GM18502 (cell line): ENCODE measurements around the gene TFR2.
A peak's percentile ranks its signal among the peaks of the same experiment; 100 is the strongest.

Experiments used
- ATAC-seq: cut with Tn5 transposase; IDR thresholded peaks from one replicate; pipeline ENCODE4 v1.9.1; 2021; ENCODE audit warnings: mild to moderate bottlenecking; ENCODE audit not compliant: unreplicated experiment, poor library complexity

The TFR2 gene

DNA sequence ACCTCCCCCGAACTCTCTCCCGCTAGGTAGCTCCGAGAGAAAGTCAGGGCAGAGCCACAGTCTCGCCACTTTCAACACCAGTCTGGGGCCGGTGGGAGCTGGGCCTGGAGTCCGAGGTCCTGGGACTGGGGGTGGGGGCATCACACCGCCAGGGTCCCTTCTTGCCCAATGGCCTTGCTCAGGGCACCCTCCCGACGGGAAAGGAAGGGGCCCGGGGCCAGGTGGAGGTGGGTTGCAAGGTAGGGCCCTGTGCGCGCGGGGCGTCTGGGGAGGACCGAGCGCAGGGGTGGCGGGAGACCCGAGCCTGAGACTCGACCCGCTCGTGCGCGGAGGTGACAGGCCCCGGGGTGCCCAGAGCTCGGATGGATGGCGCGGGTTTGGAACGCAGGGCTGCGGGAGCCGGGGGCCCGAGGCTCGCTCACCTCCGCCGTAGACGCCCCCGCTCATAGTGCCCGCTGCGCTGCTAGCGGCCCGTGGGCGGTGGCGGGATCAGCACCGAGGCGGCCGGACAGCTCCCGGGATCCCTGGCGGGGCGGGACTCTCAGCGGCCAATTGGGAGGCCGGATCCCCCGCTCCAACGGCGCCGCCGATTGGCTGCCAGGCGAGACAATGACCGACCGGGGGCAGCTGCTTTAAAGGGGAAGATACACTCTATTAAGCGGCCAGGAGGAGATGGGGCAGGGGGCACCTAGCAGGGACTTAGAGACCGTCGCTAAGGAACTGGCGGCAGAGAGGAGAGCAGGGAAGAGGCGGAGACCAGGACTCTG is 14.7 kb upstream of the TFR2 start, which contains the start of gene ACTL6B:
Gene ACTL6B (minus strand): TSS at position 541 of the 767 bp plus-strand sequence. CDS start 94 bp downstream, at position 447.
- no peak for ATAC-seq

DNA sequence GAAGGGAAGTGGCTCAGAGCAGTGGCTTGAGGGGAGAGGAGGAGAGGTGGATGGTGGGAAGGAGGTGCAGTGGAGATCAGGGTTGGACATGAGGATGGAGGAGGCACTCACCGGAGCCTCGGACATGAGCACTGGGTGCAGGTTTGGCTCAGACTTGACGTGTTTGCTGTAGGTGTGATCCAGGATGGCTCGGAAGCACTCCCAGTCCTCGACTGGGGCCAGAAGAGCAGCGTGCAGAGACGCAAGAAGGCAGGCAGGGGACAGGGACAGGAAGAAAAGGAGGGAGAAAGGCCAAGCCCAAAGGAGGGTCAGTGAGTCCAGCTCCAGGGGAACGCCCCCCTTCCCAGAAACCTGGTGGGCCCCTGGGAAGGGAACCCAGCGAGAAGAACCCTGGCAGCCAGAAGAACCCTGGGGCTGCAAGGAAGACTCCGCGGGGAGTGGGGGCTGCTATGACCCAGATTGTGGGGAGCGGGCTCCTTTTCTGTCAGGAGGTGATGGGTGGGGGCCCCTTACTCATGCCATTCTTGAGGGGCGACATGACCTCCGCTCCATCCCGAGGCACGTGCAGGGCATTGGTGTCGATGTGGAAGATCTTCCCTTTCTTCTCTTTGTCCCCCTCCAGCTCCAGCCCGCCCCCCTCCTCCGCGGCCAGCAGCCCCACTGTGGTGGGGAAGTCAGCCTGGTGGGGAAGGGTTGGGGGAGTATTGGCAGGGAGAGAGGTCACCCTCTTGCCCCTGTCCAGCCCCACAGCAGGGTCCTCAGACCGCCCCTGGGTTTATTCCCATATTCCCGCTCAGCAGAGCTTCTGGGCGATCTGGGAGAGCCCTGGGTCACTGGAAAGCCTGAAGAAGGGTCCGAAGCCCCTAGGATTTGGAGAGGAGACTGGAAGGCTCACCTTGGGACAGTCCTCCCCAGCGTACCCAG is 13.8 kb upstream of the TFR2 start:
- ATAC-seq = no peak

- ATAC-seq = no peak
These were observed 8.6 kb upstream of the TFR2 start for GRCh38 chr7:100649826-100650565.

- peak; percentile 52 for ATAC-seq
These were observed 1.2 kb upstream of the TFR2 start for GRCh38 chr7:100642534-100642907.

GRCh38 chr7:100641860-100642533 is 645 bp upstream of the TFR2 start:
- ATAC-seq = no peak

- no peak for ATAC-seq
These were observed 573 bp downstream of the TFR2 start for GRCh38 chr7:100640517-100641440.

GRCh38 chr7:100639995-100640516 is 1.3 kb downstream of the TFR2 start:
- no peak for ATAC-seq

DNA sequence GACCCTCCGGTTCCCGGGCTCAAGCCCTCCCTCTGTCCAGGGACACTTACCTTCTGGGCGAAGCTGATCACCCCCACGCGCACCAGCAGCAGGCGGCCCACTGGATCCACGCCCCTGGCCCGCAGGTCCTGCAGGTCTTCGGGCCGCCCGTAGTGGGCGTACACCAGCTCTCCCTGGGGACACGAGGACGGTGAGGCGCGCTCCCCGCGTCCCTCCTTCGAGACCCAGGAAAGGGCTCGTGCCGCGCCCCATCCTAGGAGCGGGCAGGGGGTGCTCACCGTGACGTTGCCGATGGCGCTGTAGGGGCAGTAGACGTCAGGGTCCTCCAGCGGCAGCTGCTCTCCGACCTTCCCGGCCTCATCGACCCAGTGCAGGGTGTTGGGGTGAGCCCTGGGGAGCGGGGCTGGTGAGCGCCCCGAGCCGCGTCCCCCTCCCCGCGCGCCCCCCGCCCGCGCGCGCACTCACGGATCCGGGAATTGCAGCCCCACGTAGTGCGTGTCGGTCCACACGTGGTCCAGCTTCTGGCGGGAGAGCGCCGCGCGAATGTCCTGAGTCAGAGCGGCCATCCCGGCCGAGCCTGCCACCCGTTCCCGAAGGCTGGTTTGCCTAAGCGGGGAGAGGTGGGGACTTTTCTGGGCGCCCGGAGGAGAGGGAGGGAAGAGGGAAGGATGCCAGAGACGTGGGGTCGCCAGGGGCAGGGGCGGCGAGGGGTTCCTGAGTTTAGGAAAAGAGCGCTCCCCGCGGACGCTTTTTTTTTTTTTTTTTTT is 8.2 kb downstream of the TFR2 start:
- peak; percentile 62 for ATAC-seq

DNA sequence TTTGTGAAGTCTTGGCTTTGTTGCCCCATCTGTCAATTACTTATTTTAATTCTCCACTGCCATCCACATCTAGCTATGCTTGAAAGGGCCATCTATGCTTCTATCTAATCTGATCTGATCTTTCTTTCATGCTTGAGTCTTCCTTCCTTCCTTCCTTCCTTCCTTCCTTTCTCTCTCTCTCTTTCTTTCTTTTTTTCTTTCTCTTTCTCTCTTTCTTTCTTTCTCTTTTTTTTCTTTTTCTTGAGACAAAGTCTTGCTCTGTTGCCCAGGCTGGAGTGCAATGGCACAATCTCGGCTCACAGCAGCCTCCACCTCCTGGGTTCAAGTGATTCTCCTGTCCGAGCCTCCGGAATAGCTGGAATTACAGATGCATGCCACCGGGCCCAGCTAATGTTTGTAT is 11.3 kb downstream of the TFR2 start:
- no peak for ATAC-seq

DNA sequence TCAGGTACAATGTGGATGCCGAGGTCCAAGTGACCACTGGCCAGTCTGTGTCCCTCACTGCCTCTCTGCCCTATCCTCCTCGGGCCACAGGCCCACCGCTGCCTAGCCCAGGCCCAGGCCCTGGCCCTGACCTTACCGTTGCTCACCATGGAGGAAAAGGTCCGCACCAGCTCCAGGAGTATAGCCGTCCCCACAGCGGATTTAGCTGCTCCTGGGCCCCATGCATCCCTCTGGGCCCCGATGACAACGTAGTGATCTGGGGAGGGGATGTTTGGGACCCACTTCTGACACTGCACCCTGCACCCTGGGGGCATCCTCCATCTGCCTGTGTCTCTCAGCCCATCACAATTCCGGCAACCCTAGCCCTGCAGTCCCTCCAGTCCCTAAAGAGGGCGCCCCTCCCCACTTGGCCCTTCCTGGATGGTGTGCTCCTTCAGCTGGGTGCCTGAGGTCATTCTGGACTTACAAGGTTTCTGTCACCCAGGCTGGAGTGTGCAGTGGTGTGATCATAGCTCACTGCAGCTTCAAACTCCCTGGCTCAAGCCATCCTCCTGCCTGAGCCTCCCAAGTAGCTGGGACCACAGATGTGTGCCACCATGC is 12.1 kb downstream of the TFR2 start:
- ATAC-seq = no peak

DNA sequence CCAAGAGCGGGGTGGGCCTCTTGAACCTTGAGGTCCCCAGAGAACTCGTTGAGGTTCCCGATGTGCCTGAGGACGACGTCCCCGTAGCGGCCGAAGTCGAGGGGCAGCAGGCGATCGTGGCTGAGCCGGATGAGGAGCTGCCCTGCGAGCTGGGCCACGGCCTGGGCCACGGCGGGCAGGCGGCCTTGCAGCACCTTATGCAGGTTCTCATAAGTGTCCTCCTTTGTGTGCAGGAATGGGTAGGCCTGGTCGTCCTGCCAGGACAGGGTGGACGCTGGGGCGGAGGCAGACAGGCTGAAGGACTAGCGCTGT is 14.2 kb downstream of the TFR2 start:
- ATAC-seq = no peak

DNA sequence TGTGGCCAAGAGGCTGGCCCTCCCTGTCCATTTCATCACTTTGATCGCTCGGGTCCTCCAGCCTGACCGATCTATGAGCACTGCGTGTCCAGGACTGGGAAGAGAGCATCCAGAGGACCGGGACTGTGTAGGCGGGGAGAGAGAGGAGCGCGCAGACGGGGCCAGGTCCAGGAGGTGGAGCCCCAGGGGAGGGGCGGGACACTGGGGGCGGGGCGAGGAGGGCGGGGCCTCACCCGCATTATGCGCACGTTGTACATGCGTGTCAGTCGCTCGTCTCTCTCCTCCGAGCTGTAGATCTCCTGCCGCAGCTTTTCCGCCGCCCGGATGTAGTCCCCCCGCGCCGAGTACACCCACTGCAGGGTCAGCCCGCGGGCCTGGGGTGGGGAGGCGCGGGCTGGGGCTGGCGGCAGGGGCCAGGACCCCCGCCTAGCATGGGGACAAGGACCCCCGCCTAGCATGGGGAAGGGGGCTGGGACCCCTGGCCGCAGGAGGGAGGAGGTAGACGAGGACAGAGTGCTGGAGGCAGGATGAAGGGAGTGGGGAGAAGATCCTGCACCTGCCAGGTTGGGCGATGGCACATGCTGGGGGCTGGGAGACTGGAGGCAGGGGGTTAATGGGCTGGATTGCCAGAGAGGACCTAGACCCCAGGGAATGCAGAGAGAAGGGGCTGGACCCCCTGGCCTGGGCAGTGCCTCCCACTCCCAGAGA is 14.7 kb downstream of the TFR2 start:
- peak; percentile 81 for ATAC-seq

DNA sequence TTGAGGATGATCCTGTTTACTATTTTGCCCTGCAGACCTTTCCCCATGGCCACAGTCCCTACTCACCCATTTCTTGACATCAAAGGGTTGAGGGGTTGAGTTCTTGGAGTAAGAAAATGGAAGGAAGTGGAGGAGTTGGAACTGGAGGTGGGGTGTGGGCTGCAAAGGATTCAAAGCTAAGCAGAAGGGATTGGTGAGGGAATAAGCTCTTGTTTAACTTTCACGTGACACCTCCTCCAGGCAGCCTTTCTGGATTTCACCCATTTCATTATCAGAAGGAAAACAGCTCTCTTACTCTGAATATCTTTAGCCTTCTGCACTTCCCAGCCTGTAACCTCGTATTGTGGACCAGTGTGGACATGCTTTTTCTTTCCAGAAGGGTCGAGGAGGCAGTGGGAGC is 15.3 kb downstream of the TFR2 start:
- no peak for ATAC-seq

DNA sequence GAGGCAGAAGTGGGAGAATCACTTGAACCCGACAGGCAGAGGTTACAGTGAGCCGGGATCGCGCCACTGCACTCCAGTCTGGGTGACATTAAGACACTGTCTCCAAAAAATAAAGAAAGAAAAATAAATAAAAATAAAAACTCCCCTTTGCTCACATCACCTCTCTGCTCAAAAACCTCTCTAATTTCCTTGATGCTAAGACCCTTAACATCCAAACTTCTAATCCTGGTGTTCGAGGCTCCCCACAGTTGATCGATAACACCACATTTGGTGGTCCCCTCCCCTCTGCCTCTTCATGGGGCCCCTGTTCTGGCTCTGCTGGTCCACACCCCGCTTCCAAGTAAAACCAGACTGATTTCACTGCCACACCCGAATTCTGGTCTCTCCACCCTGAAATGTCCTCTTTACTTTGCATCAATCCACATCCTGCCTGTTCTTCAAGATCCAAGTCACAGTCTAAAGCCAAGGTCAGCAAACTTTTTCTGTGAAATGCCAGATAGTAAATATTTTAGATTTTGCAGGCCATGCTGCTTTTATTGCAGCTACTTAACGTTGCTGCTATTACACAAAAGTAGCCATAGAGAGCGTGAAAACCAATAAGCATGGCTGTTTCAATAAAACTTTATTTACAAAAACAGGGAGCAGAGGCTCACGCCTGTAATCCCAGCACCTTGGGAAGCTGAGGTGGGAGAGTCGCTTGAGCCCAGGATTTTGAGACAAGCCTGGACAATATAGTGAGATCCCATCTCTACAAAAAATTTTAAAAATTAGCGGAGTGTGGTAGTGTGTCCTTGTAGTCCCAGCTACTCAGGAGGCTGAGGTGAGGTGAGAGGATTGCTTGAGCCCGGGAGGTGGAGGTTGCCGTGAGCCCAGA is 17.2 kb downstream of the TFR2 start:
- ATAC-seq = no peak

GRCh38 chr7:100621554-100621953 is 19.8 kb downstream of the TFR2 start:
- no peak for ATAC-seq

DNA sequence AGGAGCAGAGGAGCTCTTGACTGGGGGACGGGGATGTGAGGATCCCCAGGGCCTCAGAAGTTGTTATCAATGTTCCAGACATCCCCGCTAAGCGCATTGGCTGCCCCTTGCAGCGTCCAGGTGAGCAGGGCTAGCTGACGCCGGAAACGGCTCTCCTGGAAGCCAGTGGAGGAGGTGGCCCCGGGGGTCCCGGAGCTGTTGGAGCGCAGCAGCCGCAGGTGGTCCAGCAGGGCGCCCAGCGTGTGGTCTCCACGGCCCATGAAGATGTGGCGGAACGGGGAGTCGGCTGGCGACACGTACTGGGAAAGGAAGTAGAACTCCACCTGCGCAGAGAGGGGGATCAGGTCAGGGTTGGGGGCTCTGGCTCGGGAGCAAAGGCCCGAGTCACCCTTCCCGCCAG is 20.5 kb downstream of the TFR2 start:
- no peak for ATAC-seq
